ENCODE data around the gene TET1. TPM values are rescaled to one million over a fixed set of nuclear protein-coding genes. Genes with fewer than 3 reads are reported as not detected.
A peak's percentile ranks its signal among the peaks of the same experiment; 100 is the strongest.

Gene TET1
- total and polyA plus RNA-seq, 2 of the 13 experiments (the other 11 are each of a cell fraction or from before 2014, with no cell fraction given) = 6.9 to 7.3 TPM

- 0 out of 2 replicates have a peak, but pooled peaks have one; percentile 36 for TF ChIP-seq TSC22D2 (CRISPR knock-in tag; IDR thresholded peaks at IDR 0.05; ENCODE audit: borderline replicate concordance)
- 0 out of 2 replicates have a peak, but pooled peaks have one; percentile 57 for TF ChIP-seq ZNF660 (CRISPR knock-in tag; IDR thresholded peaks at IDR 0.05; ENCODE audit: borderline replicate concordance, low read depth)
- TF ChIP-seq ZMYM4 (CRISPR knock-in tag; IDR thresholded peaks at IDR 0.05) = peak; percentile 37; the same call in 1 of the 2 replicates
- peak; percentile 96 for TF ChIP-seq ZFY (CRISPR knock-in tag; IDR thresholded peaks at IDR 0.05)
- TF ChIP-seq NFYB (CRISPR knock-in tag; IDR thresholded peaks at IDR 0.05) = peak; percentile 68
- TF ChIP-seq FOXA1 (IDR thresholded peaks at IDR 0.05) = no peak
- no peak for TF ChIP-seq FOXA1 (CRISPR knock-in tag; IDR thresholded peaks at IDR 0.05)
- TF ChIP-seq ZSCAN5A (CRISPR knock-in tag; IDR thresholded peaks at IDR 0.05; ENCODE audit: borderline replicate concordance) = no peak; the same call in none of the 2 replicates
- TF ChIP-seq ZBTB38 (CRISPR knock-in tag; IDR thresholded peaks at IDR 0.05) = peak; percentile 63; the same call in 1 of the 2 replicates
- peak; percentile 77 for TF ChIP-seq DR1 (CRISPR knock-in tag; IDR thresholded peaks at IDR 0.05)
- no peak for TF ChIP-seq ZNF513 (CRISPR knock-in tag; conservative IDR thresholded peaks at IDR 0.05)
- no peak for TF ChIP-seq CEBPB (IDR thresholded peaks at IDR 0.05; ENCODE audit: borderline replicate concordance, low read depth, low read length)
- peak; percentile 66; the same call in 1 of the 2 replicates for TF ChIP-seq ZNF343 (CRISPR knock-in tag; IDR thresholded peaks at IDR 0.05)
- TF ChIP-seq ZNF335 (CRISPR knock-in tag; IDR thresholded peaks at IDR 0.05) = no peak
- TF ChIP-seq REPIN1 (CRISPR knock-in tag; IDR thresholded peaks at IDR 0.05; ENCODE audit: borderline replicate concordance, low read depth) = peak; percentile 44; the same call in 1 of the 2 replicates
- TF ChIP-seq UBTF (CRISPR knock-in tag; IDR thresholded peaks at IDR 0.05) = peak; percentile 88
- no peak for TF ChIP-seq CENPX (CRISPR knock-in tag; IDR thresholded peaks at IDR 0.05)
- 0 out of 2 replicates have a peak, but pooled peaks have one; percentile 26 for TF ChIP-seq ATF5 (CRISPR knock-in tag; IDR thresholded peaks at IDR 0.05; ENCODE audit: low read depth)
- TF ChIP-seq ELK4 (CRISPR knock-in tag; IDR thresholded peaks at IDR 0.05; ENCODE audit: borderline replicate concordance) = no peak
- TF ChIP-seq HHEX (CRISPR knock-in tag; IDR thresholded peaks at IDR 0.05) = no peak
- TF ChIP-seq RXRB (CRISPR knock-in tag; IDR thresholded peaks at IDR 0.05; ENCODE audit: borderline replicate concordance) = peak; percentile 49; the same call in 1 of the 2 replicates
- TF ChIP-seq BCL6 (CRISPR knock-in tag; IDR thresholded peaks at IDR 0.05) = no peak; the same call in none of the 2 replicates
- TF ChIP-seq ZBTB42 (CRISPR knock-in tag; IDR thresholded peaks at IDR 0.05) = no peak
Measured at GRCh38 chr10:68720793-68721672, 160.9 kb downstream of the TET1 start, which contains the start of gene CCAR1 (continued).

All from HepG2 (cell line).